HCT116 (cell line): ENCODE data around the gene CCDC185. TPM values are rescaled to one million over a fixed set of nuclear protein-coding genes. Genes with fewer than 3 reads are reported as not detected.

Source experiments
- ATAC-seq: fragments of 200-7000 bp; cut with Tn5 transposase; 2 replicates; pipeline ENCODE4 v1.9.1; 2020; ENCODE audit warnings: mild to moderate bottlenecking, moderate library complexity
- BruUV-seq: library from RNA; stranded (reverse); fragments of 400-500 nt; replicated peaks from 2 replicates; lab custom pipeline; 2021; lab: Mats Ljungman, UMichigan
- CTCF ChIA-PET: fragments of 300-600 bp; sonication (Branson Sonifier 250); formaldehyde crosslinking; loops from one replicate; lab custom pipeline; 2021; ENCODE audit warnings: antibody characterized with exemption; lab: Charles Lee
- POLR2A ChIA-PET: fragments of 300-600, 350-600 bp; sonication (Branson Sonifier 250); formaldehyde crosslinking; loops from one replicate; lab custom pipeline; 2021; ENCODE audit warnings: antibody characterized with exemption; lab: Charles Lee
- RAD21 ChIA-PET, 2 experiments: fragments of 300-600 bp; sonication (Branson Sonifier 250); formaldehyde crosslinking; loops; one replicate each; lab custom pipeline; 2023; ENCODE audit warnings: low total read pairs in 2 of 2; ENCODE audit not compliant: uncharacterized antibody in 2 of 2, unreplicated experiment in 2 of 2, low non-redundant PET in 1 of 2; lab: Charles Lee
- DNase-seq: peaks from one replicate; pipeline ENCODE4 v3.0.0-alpha.2; 2010; ENCODE audit warnings: low read depth, low spot score
- H2AFZ ChIP-seq: fragments of 200-600 bp; shearing (Covaris generic), sonication (generic); 2 replicates; pipeline ENCODE4 v1.6.1; 2017; ENCODE audit warnings: low read depth, mixed run types, mixed read lengths, antibody characterized with exemption, low read length; ENCODE audit not compliant: poor library complexity, severe bottlenecking
- H3K27ac ChIP-seq: 2 replicates; pipeline ENCODE4 v1.5.1; 2012; ENCODE audit warnings: low read depth, low read length
- H3K27me3 ChIP-seq: fragments of 200-600 bp; sonication (generic); 2 replicates; pipeline ENCODE4 v1.6.1; 2016; ENCODE audit warnings: mixed run types, low read length, mixed read lengths; ENCODE audit not compliant: insufficient read depth
- H3K36me3 ChIP-seq, 2 experiments: fragments of 200-500 bp in 1 of 2; fragments of 200-600 bp in 1 of 2; sonication (Bioruptor generic) in 1 of 2; sonication (generic) in 1 of 2; 2 replicates each; pipeline versions ENCODE4 v1.5.1 to v1.6.1; 2014 to 2016; ENCODE audit warnings: low read length in 2 of 2, inconsistent platforms in 1 of 2, mixed read lengths in 1 of 2, mixed run types in 1 of 2; ENCODE audit not compliant: insufficient read depth in 2 of 2, control insufficient read depth in 1 of 2
- H3K4me1 ChIP-seq, 2 experiments: fragments of 200-600 bp in 1 of 2; sonication (generic) in 1 of 2; 2 replicates each; pipeline versions ENCODE4 v1.5.1 to v1.6.1; 2012 to 2017; ENCODE audit warnings: low read length in 2 of 2, inconsistent platforms in 1 of 2, mild to moderate bottlenecking in 1 of 2, mixed read lengths in 1 of 2, mixed run types in 1 of 2, moderate library complexity in 1 of 2; ENCODE audit not compliant: insufficient read depth in 2 of 2, control insufficient read depth in 1 of 2
- H3K4me2 ChIP-seq: fragments of 200-600 bp; sonication (generic); 2 replicates; pipeline ENCODE4 v1.6.1; 2017; ENCODE audit warnings: mixed run types, low read length, mixed read lengths
- H3K4me3 ChIP-seq, 2 experiments: fragments of 200-600 bp in 1 of 2; sonication (generic) in 1 of 2; replicated peaks in 1 of 2; 2 replicates each; pipeline ENCODE4 v1.5.1; 2011 to 2016; ENCODE audit warnings: low read length in 2 of 2, control low read depth in 1 of 2, low read depth in 1 of 2, mild to moderate bottlenecking in 1 of 2, mixed read lengths in 1 of 2, mixed run types in 1 of 2
- H3K79me2 ChIP-seq: fragments of 200-600 bp; sonication (generic); 2 replicates; pipeline ENCODE4 v1.6.1; 2017; ENCODE audit warnings: mild to moderate bottlenecking, mixed run types, low read length, moderate library complexity, mixed read lengths; ENCODE audit not compliant: insufficient read depth
- H3K9ac ChIP-seq: fragments of 200-600 bp; sonication (generic); 2 replicates; pipeline ENCODE4 v1.6.1; 2016; ENCODE audit warnings: low read length, mixed read lengths
- H3K9me2 ChIP-seq: fragments of 200-600 bp; sonication (generic), shearing (Covaris generic); 2 replicates; pipeline ENCODE4 v1.6.1; 2017; ENCODE audit warnings: mixed run types, mild to moderate bottlenecking, moderate library complexity; ENCODE audit not compliant: insufficient read depth
- H3K9me3 ChIP-seq, 2 experiments: fragments of 200-500 bp in 1 of 2; fragments of 200-600 bp in 1 of 2; sonication (Bioruptor generic) in 1 of 2; sonication (generic) in 1 of 2; 2 replicates each; pipeline ENCODE4 v1.6.1; 2014 to 2017; ENCODE audit warnings: low read length in 2 of 2, mixed read lengths in 2 of 2, inconsistent platforms in 1 of 2, low read depth in 1 of 2, mild to moderate bottlenecking in 1 of 2, mixed run types in 1 of 2, moderate library complexity in 1 of 2; ENCODE audit not compliant: control insufficient read depth in 1 of 2, insufficient read depth in 1 of 2
- H4K20me1 ChIP-seq: fragments of 200-600 bp; sonication (generic), shearing (Covaris generic); 2 replicates; pipeline ENCODE4 v1.6.1; 2017; ENCODE audit warnings: mixed run types, mild to moderate bottlenecking, moderate library complexity; ENCODE audit not compliant: insufficient read depth
- ATF3 ChIP-seq: IDR thresholded peaks from 2 replicates; pipeline ENCODE4 v1.6.1; 2012
- CBX3 ChIP-seq: IDR thresholded peaks from 2 replicates; pipeline ENCODE4 v1.6.1; 2012; ENCODE audit warnings: low read depth
- CEBPB ChIP-seq: IDR thresholded peaks from 2 replicates; pipeline ENCODE4 v1.6.1; 2012; ENCODE audit warnings: low read depth
- ELF1 ChIP-seq: IDR thresholded peaks from 2 replicates; pipeline ENCODE4 v1.6.1; 2012; ENCODE audit warnings: low read depth, borderline replicate concordance
- EZH2phosphoT487 ChIP-seq: fragments of 200-600 bp; IDR thresholded peaks from 2 replicates; pipeline ENCODE4 v1.6.1; 2018; ENCODE audit warnings: antibody characterized with exemption, borderline replicate concordance
- FOSL1 ChIP-seq: IDR thresholded peaks from 2 replicates; pipeline ENCODE4 v1.6.1; 2012; ENCODE audit warnings: low read depth
- MAX ChIP-seq: IDR thresholded peaks from 2 replicates; pipeline ENCODE4 v1.6.1; 2012
- POLR2AphosphoS5 ChIP-seq: IDR thresholded peaks from 2 replicates; pipeline ENCODE4 v1.6.1; 2011; ENCODE audit warnings: mild to moderate bottlenecking, low read depth, low read length, moderate library complexity
- REST ChIP-seq: IDR thresholded peaks from 2 replicates; pipeline ENCODE4 v1.6.1; 2012; ENCODE audit warnings: low read depth
- SP1 ChIP-seq: IDR thresholded peaks from 2 replicates; pipeline ENCODE4 v1.6.1; 2012; ENCODE audit warnings: low read depth
- SRF ChIP-seq: IDR thresholded peaks from 2 replicates; pipeline ENCODE4 v1.6.1; 2012; ENCODE audit warnings: low read depth
- TCF7L2 ChIP-seq: IDR thresholded peaks from 2 replicates; pipeline ENCODE4 v1.7.0; 2011; ENCODE audit warnings: borderline replicate concordance, inconsistent platforms; ENCODE audit not compliant: insufficient read depth, insufficient read length; ENCODE audit errors: extremely low read depth
- YY1 ChIP-seq: IDR thresholded peaks from 2 replicates; pipeline ENCODE4 v1.6.1; 2011; ENCODE audit warnings: low read length, low read depth, moderate library complexity, mild to moderate bottlenecking; ENCODE audit not compliant: insufficient replicate concordance; ENCODE audit errors: extremely low read depth
- ZBTB33 ChIP-seq: IDR thresholded peaks from 2 replicates; pipeline ENCODE4 v1.6.1; 2011; ENCODE audit warnings: mild to moderate bottlenecking, low read length, moderate library complexity; ENCODE audit not compliant: insufficient replicate concordance; ENCODE audit errors: extremely low read depth
- ZNF274 ChIP-seq: fragments of 200-500 bp; sonication (Bioruptor generic); IDR thresholded peaks from 2 replicates; pipeline ENCODE4 v1.6.1; 2014; ENCODE audit warnings: mild to moderate bottlenecking, low read depth, low read length, inconsistent platforms
- intact Hi-C: fragments of 100-400 bp; cut with micrococcal nuclease; formaldehyde crosslinking; loops from 2 replicates; pipeline ENCODE4 v1.10.0; 2022
- total RNA-seq: library from RNA; stranded (reverse); gene quantifications from one replicate; pipeline ENCODE4 v1.2.1, GENCODE V29; 2021; ENCODE audit not compliant: unreplicated experiment

CCDC185 gene
- total RNA-seq, 1 experiment from 2014 or later: not detected

GRCh38 chr1:223378754-223379153 is 14.5 kb upstream of the CCDC185 start:
- Histone ChIP-seq H3K27ac (no peak overlapping the region), H3K79me2 (no peaks in the 10 kb centered on the region), H3K36me3 (no peaks in the 10 kb centered on the region), H3K4me3 (no peak overlapping the region), H3K9ac (no peak overlapping the region), H3K4me1 (no peaks in the 10 kb centered on the region)
- intact Hi-C loops: no loop called here
- ChIA-PET RAD21 (no interaction called here), CTCF (no interaction called here)
- DNase-seq: peak; percentile 7
- BruUV-seq: no TSS peak
- TF ChIP-seq SP1 (no peak), FOSL1 (no peak)
- TF ChIP-seq, all 23 proteins: peak for 0
- peak; percentile 58; the same call in 1 of the 2 replicates for ATAC-seq
- Histone ChIP-seq H2AFZ (peak overlapping the region; percentile 62), H4K20me1 (no peaks in the 10 kb centered on the region), H3K27me3 (no peaks in the 10 kb centered on the region), H3K9me3 (no peaks in the 10 kb centered on the region), H3K4me2 (no peak overlapping the region), H3K9me2 (no peaks in the 10 kb centered on the region)
- POLR2A ChIA-PET: no interaction called here

- ChIA-PET RAD21 (no interaction called here), POLR2A (no interaction called here), CTCF (no interaction called here)
- H3K9me2 ChIP-seq: no peaks in the 10 kb centered on the region
- H3K4me3 ChIP-seq: no peak overlapping the region
- H3K79me2 ChIP-seq: no peaks in the 10 kb centered on the region
- no TSS peak for BruUV-seq
- H3K9me3 ChIP-seq: no peaks in the 10 kb centered on the region
- no peak overlapping the region for H3K4me2 ChIP-seq
- H4K20me1 ChIP-seq: no peaks in the 10 kb centered on the region
- no peak for TF ChIP-seq REST
- no peak for TF ChIP-seq FOSL1
- TF ChIP-seq CBX3: no peak
- TF ChIP-seq TCF7L2: no peak
- no peak for TF ChIP-seq POLR2AphosphoS5
- no peak for TF ChIP-seq ZBTB33
- TF ChIP-seq ATF3: no peak
- TF ChIP-seq EZH2phosphoT487: no peak
- TF ChIP-seq MAX: no peak
- no peak for TF ChIP-seq ELF1
- TF ChIP-seq YY1: no peak
- no peak for TF ChIP-seq ZNF274
- TF ChIP-seq CEBPB: no peak
- no peak for TF ChIP-seq SRF
- DNase-seq (no peak), ATAC-seq (no peak)
- H2AFZ ChIP-seq: no peak overlapping the region
- intact Hi-C loops: no loop called here
- no peaks in the 10 kb centered on the region for H3K36me3 ChIP-seq
- H3K4me1 ChIP-seq: no peaks in the 10 kb centered on the region
- H3K9ac ChIP-seq: no peak overlapping the region
- no peaks in the 10 kb centered on the region for H3K27me3 ChIP-seq
- H3K27ac ChIP-seq: no peak overlapping the region
Measured at GRCh38 chr1:223386013-223386412, 7.2 kb upstream of the CCDC185 start.
